ENCODE results near the gene CINP. TPM values are rescaled to one million over a fixed set of nuclear protein-coding genes. Genes with fewer than 3 reads are reported as not detected.

The CINP gene
- total RNA-seq, 1 experiment from 2014 or later, result 54.6 TPM

- Histone ChIP-seq H3K27me3 (ENCODE audit: insufficient read depth, low read depth) (no peaks in the 10 kb centered on the region), H3K4me3 (no peak overlapping the region), H3K4me2 (no peak overlapping the region), H3K9me2 (ENCODE audit: insufficient read depth) (no peaks in the 10 kb centered on the region), H3K36me3 (ENCODE audit: low read depth) (peaks cover 20% of the 10 kb centered on the region; the same call in 1 of the 2 replicates), H3F3A (ENCODE audit: insufficient read depth, low read depth) (0 out of 2 replicates have a peak, but pooled peaks cover under 1% of the 10 kb centered on the region), H3K79me2 (ENCODE audit: low read depth) (no peaks in the 10 kb centered on the region), H4K20me1 (ENCODE audit: insufficient read depth) (no peaks in the 10 kb centered on the region), H2AFZ (no peak overlapping the region), H3K4me1 (replicated peaks; ENCODE audit: insufficient read depth) (no peaks in the 10 kb centered on the region), H3K27ac (no peak overlapping the region), H3K9me3 (ENCODE audit: insufficient read depth, low read depth) (peaks cover 27% of the 10 kb centered on the region)
- TF ChIP-seq CTCF (conservative IDR thresholded peaks at IDR 0.05) (no peak), EZH2 (IDR thresholded peaks at IDR 0.05; ENCODE audit: low read depth) (no peak)
- intact Hi-C loops (cut with micrococcal nuclease; ENCODE audit: unreplicated experiment), result no loop called here
- peak in 1 of 2 experiments; percentile 30 for DNase-seq
- POLR2A ChIA-PET (ENCODE audit: unreplicated experiment), result no interaction called here
- BruUV-seq (replicated peaks), result no TSS peak
- CTCF ChIA-PET, result no interaction called here
Measured at GRCh38 chr14:102403028-102403427, 40.3 kb upstream of the CINP start.

GRCh38 chr14:102396521-102396920 is 33.8 kb upstream of the CINP start:
- CTCF ChIA-PET, result no interaction called here
- BruUV-seq (replicated peaks), result no TSS peak

GRCh38 chr14:102394717-102395375 is 32.2 kb upstream of the CINP start:
- no TSS peak for BruUV-seq (replicated peaks)
- Histone ChIP-seq H3K36me3 (ENCODE audit: low read depth) (peaks cover 20% of the 10 kb centered on the region), H2AFZ (no peak overlapping the region), H3K79me2 (ENCODE audit: low read depth) (no peaks in the 10 kb centered on the region), H3K27me3 (ENCODE audit: insufficient read depth, low read depth) (no peaks in the 10 kb centered on the region), H3F3A (ENCODE audit: insufficient read depth, low read depth) (no peaks in the 10 kb centered on the region), H3K4me3 (no peak overlapping the region), H4K20me1 (ENCODE audit: insufficient read depth) (no peaks in the 10 kb centered on the region), H3K9me2 (ENCODE audit: insufficient read depth) (no peaks in the 10 kb centered on the region), H3K4me1 (replicated peaks; ENCODE audit: insufficient read depth) (peaks cover 7% of the 10 kb centered on the region), H3K4me2 (no peak overlapping the region), H3K27ac (no peak overlapping the region), H3K9me3 (ENCODE audit: insufficient read depth, low read depth) (peaks cover 19% of the 10 kb centered on the region; the same call in 1 of the 2 replicates)
- DNase-seq, result no peak
- POLR2A ChIA-PET (ENCODE audit: unreplicated experiment), result no interaction called here
- no peak for TF ChIP-seq CTCF (conservative IDR thresholded peaks at IDR 0.05)
- no peak for TF ChIP-seq EZH2 (IDR thresholded peaks at IDR 0.05; ENCODE audit: low read depth)
- intact Hi-C loops (cut with micrococcal nuclease; ENCODE audit: unreplicated experiment), result no loop called here
- CTCF ChIA-PET, result no interaction called here

More at GRCh38 chr14:102396521-102396920, 33.8 kb upstream of the CINP start:
- H2AFZ ChIP-seq, result no peak overlapping the region
- TF ChIP-seq EZH2 (IDR thresholded peaks at IDR 0.05; ENCODE audit: low read depth), result no peak
- TF ChIP-seq CTCF (conservative IDR thresholded peaks at IDR 0.05), result no peak
- H3F3A ChIP-seq (ENCODE audit: insufficient read depth, low read depth), result no peaks in the 10 kb centered on the region
- H3K27me3 ChIP-seq (ENCODE audit: insufficient read depth, low read depth), result no peaks in the 10 kb centered on the region
- no peak overlapping the region for H3K4me3 ChIP-seq
- no peak overlapping the region for H3K4me2 ChIP-seq
- no peaks in the 10 kb centered on the region for H3K9me2 ChIP-seq (ENCODE audit: insufficient read depth)
- no peak overlapping the region for H3K27ac ChIP-seq
- DNase-seq, result peak in 1 of 2 experiments; percentile 30
- H3K36me3 ChIP-seq (ENCODE audit: low read depth), result peaks cover 20% of the 10 kb centered on the region
- no peaks in the 10 kb centered on the region for H3K79me2 ChIP-seq (ENCODE audit: low read depth)
- intact Hi-C loops (cut with micrococcal nuclease; ENCODE audit: unreplicated experiment), result no loop called here
- H4K20me1 ChIP-seq (ENCODE audit: insufficient read depth), result no peaks in the 10 kb centered on the region
- H3K4me1 ChIP-seq (replicated peaks; ENCODE audit: insufficient read depth), result no peaks in the 10 kb centered on the region
- POLR2A ChIA-PET (ENCODE audit: unreplicated experiment), result no interaction called here
- H3K9me3 ChIP-seq (ENCODE audit: insufficient read depth, low read depth), result peaks cover 19% of the 10 kb centered on the region; the same call in 1 of the 2 replicates

Measured in PC-9 (cell line).